Femur (tissue), 1 donor: ENCODE measurements around the gene OR6A2.
A peak's percentile ranks its signal among the peaks of the same experiment; 100 is the strongest.

Experiments used
- DNase-seq: peaks from one replicate; pipeline ENCODE4 v3.0.0-alpha.2; 2017

OR6A2 gene

GRCh38 chr11:6755953-6756347 is 43.5 kb downstream of the OR6A2 start:
- no peak for DNase-seq

GRCh38 chr11:6755303-6755952 is 44.1 kb downstream of the OR6A2 start:
- peak; percentile 27 for DNase-seq

- DNase-seq, result no peak
Observed at GRCh38 chr11:6747097-6747668, 52.3 kb downstream of the OR6A2 start.

GRCh38 chr11:6746626-6747025 is 52.9 kb downstream of the OR6A2 start:
- DNase-seq, result no peak

GRCh38 chr11:6746086-6746618 is 53.3 kb downstream of the OR6A2 start:
- DNase-seq, result no peak

GRCh38 chr11:6745465-6746015 is 53.9 kb downstream of the OR6A2 start:
- DNase-seq, result no peak

GRCh38 chr11:6745018-6745417 is 54.5 kb downstream of the OR6A2 start:
- no peak for DNase-seq

- no peak for DNase-seq
Observed at GRCh38 chr11:6742260-6742659, 57.2 kb downstream of the OR6A2 start.
